M059J (cell line): ENCODE results near the gene LRRC59. TPM values are rescaled to one million over a fixed set of nuclear protein-coding genes. Genes with fewer than 3 reads are reported as not detected.

Source experiments
- DNase-seq: peaks from one replicate; pipeline ENCODE4 v3.0.0-alpha.2; 2012; ENCODE audit warnings: low read depth
- total RNA-seq: library from RNA; depleted of rRNA; stranded (reverse); fragments of >200 nt; shearing (Covaris generic); gene quantifications from 2 replicates; pipeline ENCODE4 v1.2.3, GENCODE V29; 2014

Gene LRRC59
- total RNA-seq, 1 experiment from 2014 or later: 250 TPM

GRCh38 chr17:50386510-50386909 lies 10.8 kb downstream of the LRRC59 start:
- no peak for DNase-seq

DNA sequence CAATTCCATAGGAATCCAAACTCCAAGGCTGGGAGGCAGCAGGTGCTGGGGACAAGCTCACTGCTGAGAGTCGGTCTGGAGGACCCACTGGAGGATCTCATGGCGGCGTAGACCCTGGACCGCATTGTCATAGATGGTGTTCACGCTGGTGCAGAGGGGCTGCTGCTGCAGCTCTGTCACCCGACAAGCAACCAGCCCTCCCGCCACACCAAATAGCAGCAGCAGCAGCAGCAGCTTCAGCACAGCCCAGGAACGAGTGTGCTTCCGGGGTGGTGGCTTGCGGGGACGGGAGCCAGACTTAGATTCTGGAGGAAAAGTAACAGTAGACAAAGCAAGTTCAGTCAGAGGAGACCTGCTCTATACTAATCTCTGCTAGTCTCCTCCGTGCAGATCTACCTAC lies 14.4 kb downstream of the LRRC59 start:
- DNase-seq: no peak

DNA sequence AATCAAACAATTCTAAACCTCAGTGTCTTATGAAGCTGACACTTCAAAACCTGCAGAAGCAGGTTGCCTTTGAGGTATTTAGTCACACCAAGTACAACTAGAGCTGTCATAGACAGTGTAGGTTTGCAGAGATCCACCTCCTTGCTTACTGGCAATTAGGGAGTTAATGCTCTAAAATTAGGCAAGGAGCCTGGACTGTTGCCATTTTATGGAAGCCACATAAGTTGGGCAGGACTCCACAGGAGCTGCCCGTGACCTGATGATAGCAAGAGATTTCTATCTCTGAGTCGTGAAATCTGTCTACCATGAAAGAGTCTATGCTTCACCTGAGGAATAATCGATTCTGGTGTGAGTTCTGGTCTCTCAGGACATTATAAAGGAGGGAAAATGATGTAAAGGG lies 15.4 kb downstream of the LRRC59 start:
- peak; percentile 48 for DNase-seq

GRCh38 chr17:50381260-50381815 lies 16.0 kb downstream of the LRRC59 start:
- DNase-seq: no peak

DNA sequence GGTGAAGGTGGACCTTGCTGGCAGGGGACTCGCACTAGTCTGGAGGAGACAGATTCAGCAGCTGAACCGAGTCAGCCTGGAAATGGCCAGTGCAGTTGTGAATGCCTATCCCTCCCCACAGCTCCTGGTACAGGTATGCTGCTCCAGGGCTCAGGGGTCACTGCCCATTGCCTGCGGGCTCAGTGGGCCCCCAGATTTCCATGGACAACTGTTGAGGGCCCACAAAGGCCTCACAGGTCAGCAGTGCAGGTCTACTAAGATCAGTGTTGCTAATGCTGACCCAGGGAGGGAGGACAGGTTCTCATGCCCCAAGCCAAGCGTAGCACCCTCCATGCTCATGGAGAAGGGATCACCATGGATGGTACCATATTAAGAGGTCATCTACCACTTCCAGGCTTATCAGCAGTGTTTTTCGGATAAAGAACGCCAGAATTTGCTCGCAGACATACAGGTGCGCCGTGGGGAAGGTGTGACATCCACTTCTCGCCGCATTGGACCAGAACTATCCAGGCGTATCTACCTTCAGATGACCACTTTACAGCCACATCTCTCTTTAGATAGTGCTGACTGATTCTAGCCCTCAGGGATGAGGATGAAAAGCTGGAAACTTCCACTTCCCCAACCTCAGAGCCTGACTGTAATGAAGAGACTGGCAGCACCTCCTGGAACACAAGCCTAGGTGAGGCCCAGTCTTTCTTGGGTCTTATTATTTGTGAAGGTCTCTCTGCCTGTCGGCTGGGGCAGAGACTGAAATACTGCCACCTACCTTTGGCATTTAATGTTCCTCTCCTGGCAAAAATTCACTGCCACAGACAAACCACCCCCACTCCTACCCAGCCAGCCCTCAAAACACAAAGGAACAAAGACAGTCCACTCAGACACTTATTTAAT lies 16.7 kb downstream of the LRRC59 start:
- peak; percentile 31 for DNase-seq

DNA sequence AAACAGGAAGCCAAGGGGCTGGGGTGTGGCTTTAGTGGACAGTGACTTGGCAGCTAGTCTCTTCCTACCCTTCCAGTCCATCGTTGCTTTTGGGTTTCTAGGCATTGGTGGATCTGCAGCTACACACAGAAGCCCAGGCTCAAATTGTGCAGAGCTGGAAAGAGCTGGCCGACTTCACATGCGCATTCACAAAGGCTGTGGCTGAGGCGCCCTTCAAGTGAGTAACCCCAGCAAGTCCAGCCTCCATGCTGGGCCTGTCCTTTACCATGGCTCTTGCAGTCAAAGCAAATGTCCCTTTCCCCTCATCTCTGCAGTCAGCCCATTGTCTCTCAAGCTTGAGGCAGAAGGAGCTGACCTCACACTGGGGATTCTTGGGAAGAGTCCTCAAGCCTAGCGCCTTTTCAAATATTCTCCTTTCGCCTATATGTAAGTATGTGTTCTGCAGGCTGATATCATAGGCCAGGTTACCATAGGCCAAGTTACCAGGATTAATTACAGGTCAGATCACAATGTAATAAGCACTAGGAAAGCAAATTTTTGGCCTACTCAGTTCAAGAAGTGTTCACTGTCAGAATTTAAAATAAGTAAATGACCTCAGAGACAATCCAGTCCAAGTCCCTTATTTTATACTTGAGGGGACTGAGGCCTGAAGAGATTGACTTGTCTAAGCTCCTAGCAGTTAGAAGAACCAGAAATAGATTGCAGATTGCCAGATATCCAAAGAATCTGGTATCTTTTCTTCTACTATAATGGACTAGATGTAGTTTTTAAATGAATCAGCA lies 17.8 kb downstream of the LRRC59 start:
- no peak for DNase-seq

GRCh38 chr17:50375858-50376538 lies 21.3 kb downstream of the LRRC59 start:
- DNase-seq: no peak

- no peak for DNase-seq
Measured at GRCh38 chr17:50373705-50374104, 23.6 kb downstream of the LRRC59 start.

DNA sequence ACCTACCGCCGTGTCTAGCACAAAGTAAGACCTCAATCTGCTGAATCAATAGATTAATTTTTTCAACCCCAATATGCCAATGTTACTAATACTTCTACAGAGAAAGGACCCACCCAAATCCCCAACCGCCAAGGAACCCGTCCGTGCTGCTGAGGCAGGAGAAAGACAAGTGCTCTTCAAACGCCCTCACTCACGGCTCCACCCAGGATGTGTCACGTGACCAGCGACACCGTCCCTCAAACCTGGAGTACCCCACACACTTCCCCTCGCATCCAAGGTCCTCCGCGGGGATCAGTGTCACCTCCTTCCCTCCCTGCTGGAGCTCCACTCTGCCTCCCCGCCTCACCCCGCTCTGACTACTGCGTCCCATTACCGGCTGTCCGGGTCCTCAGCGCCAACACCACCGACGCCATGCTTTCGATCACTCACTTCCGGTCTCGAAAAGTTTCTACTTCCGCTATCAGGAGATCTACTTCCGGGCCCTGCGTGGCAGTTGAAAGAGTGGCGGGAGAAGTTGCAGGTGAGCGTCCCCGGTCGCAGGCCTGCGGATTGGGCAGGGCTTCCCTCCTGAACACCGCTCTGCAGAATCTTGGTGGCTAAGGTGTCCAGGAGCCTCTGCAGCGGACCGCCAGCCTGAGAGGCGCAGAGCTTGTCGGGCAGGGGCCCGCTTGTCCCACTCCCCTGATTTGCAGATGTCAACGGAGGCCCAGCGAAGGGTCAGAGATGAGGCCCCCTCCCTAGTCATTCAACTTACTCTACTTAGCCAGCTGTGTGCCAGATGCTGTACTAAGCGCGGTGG lies 24.4 kb downstream of the LRRC59 start, which contains the start of the genes EME1 and MRPL27:
Gene EME1, plus strand, starts transcription at position 472 of the 799 bp plus-strand sequence. CDS start 1,980 bp downstream, outside the sequence.
Gene MRPL27, minus strand, starts transcription at position 427 of the 799 bp plus-strand sequence. Its CDS starts 14 bp downstream, at position 413.
- peak; percentile 88 for DNase-seq

GRCh38 chr17:50372222-50372757 lies 25.0 kb downstream of the LRRC59 start:
- no peak for DNase-seq

GRCh38 chr17:50371526-50371925 lies 25.8 kb downstream of the LRRC59 start:
- DNase-seq: no peak

DNA sequence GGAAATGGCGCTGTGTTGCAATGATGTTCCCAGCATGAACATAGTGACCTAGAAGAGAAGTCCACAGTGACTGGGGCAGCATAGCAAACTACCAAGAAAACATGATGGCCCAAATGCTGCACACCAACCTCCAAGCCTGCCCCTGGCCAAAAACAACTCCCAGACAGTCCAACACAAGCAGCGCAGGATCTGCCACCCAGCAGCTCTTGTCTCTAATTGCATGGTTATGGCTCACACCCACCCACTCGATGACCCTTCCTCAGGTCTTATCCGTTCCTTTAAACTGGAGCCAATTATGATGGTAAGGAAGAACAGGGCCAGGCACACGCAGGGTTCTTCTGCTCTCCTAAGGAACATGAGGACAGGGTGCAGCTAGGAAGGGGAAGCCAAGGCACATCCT lies 27.3 kb downstream of the LRRC59 start:
- no peak for DNase-seq

DNA sequence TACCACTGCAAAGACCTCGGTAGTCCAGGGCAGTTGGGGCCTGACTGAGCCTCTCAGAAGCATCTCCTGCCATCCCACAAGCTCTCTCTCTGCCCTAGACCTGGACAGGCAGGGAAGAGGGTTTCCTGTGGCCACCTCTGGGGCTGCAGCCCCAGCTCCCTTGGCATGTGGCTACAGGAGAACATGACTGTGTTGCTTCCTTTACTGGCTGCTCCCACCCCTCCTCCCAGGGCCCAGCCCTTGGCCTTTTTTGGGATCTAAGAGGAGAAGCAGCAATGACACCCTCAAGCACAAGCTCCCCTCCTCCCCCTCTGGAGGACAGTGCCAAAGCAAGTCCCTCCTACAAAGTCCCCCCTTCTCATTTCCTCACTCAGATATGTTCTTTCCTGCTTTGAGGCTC lies 29.9 kb downstream of the LRRC59 start:
- no peak for DNase-seq

- DNase-seq: no peak
Measured at GRCh38 chr17:50365649-50366393, 31.5 kb downstream of the LRRC59 start.

GRCh38 chr17:50365165-50365564 lies 32.2 kb downstream of the LRRC59 start:
- no peak for DNase-seq

DNA sequence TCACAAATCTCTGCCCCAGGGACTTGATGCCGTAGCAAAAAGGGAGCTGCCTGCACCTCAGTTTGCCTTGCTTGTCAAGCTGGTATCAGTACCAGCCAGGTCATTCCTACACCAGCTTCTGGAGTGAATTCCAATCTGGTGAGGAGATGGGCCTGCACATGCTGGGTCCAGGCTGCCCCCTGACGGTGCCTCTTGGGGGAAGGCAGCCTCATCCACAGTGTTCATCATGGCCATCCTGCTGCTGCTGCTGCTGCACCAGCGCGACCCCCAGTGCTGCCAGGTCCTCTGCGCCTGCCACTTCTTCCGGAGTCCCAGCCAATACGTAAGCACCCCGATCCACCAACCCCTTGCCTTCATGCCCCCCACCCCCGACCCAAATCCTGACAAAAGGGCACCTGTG lies 32.6 kb downstream of the LRRC59 start:
- peak; percentile 41 for DNase-seq

- no peak for DNase-seq
Measured at GRCh38 chr17:50364061-50364458, 33.3 kb downstream of the LRRC59 start.

GRCh38 chr17:50363217-50364060 lies 33.9 kb downstream of the LRRC59 start:
- peak; percentile 45 for DNase-seq

DNA sequence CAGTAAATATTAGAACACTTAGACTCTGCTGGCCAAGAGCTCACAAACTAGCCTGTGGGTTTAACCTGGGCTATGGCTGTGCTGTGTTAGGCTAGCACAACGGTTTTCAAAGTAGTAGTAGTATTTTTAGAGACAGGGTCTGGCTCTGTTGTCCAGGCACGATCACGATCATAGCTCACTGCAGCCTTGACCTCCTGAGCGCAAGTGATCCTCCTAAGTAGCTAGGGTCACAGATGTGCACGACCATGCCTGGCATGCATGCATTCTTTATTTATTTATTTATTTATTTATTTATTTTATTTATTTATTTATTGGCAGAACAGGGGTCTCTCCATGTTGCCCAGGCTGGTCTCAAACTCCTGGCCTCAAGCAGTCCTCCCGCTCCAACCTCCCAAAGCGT lies 34.7 kb downstream of the LRRC59 start:
- no peak for DNase-seq
